GM12872 (cell line): ENCODE measurements around the gene FGF14.

Experiments used
- TF ChIP-seq, protein P1 (sequence below): IDR thresholded peaks from 3 replicates; pipeline ENCODE4 v1.5.1; 2011; ENCODE audit warnings: low read depth, mild to moderate bottlenecking, low read length, moderate library complexity; ENCODE audit not compliant: insufficient read depth

The FGF14 gene

DNA sequence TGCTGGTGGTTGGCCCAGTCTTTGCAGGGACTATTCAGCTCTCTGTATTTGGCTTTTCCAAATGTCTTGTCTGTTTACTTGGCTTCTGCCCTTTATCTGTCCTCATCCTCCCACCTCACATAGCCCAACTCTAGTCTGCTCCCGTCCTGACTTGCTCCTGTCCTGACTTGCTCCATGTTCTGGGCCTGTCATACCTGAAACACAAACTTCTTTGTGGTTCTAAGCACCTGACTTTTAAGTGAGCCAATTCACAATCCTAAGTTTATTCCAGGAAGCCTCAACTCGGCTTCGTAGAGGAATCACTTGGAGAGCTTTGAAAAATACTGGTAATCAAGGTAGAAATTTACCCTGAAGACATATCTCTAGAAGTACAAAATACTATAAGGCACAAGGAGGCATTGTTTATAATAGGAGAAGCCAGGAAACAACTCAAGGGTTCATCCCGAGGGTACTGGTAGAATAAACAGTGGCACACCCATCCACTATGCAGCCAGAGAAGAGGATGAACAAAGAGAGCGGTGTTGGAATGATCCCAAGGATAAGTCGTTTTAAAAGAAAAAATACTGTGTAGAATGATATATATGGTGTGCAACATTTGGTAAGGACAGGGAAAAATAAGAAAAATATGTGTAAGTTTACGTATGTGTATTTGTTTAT, 284.5 kb downstream of the FGF14 start:
- TF ChIP-seq, protein P1, sequence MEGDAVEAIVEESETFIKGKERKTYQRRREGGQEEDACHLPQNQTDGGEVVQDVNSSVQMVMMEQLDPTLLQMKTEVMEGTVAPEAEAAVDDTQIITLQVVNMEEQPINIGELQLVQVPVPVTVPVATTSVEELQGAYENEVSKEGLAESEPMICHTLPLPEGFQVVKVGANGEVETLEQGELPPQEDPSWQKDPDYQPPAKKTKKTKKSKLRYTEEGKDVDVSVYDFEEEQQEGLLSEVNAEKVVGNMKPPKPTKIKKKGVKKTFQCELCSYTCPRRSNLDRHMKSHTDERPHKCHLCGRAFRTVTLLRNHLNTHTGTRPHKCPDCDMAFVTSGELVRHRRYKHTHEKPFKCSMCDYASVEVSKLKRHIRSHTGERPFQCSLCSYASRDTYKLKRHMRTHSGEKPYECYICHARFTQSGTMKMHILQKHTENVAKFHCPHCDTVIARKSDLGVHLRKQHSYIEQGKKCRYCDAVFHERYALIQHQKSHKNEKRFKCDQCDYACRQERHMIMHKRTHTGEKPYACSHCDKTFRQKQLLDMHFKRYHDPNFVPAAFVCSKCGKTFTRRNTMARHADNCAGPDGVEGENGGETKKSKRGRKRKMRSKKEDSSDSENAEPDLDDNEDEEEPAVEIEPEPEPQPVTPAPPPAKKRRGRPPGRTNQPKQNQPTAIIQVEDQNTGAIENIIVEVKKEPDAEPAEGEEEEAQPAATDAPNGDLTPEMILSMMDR: no peak

DNA sequence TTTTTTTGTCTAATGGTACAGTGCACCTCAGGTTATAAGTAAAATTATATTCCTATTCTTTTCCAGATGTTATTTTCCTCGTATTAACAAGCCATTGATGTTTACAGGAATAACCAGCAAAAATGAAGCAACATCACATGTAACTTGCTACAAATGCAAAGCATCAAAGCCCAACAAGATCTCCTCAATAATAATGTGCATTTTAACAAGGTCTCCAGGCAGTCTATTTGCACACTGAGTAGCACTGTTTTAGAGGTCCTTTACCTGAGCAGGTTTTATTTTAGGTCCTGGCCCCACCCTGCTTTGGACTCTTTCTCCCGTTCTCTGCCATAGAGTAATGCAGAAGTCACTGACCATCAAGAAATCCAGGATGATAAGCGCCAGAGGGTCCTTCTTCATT, 298.4 kb downstream of the FGF14 start:
- TF ChIP-seq, protein P1: no peak

DNA sequence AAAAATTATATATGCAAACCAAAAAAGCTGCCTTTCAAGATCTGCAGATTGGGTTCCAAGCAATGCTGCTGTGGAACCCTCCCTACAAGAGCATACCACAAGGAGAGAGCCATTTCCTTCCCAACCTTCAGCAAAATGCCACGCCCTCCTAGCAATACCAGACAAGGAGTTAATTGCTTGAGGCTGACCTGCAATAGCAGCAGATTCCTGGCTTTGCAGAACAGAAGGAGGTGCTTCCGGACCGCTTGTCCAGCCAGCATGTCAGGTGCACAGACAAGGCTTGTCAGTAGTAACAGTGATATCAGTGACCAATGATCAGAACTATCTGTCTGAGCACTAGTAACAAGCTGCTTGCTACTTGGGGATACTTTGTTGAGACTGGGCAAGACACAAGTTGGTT, 301.6 kb downstream of the FGF14 start:
- TF ChIP-seq, protein P1: no peak

DNA sequence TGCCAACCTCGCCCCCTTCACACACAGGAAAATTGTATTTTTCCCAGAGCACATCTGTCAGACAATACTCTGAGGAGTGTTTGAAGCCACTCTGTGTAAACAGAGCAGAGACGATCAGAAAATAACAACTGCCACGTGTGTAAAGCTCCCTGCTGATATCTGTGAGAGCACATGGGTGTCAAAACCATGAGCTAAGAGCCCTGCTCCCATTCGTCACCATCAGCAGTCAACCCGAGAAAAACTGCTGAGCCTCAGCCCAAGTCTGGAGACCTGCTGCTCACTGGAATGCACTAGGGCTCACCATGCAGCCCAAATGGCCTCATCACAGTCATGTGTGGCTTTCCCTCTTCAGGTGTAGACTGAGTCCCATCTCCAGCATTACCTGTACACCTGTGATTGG, 304.1 kb downstream of the FGF14 start:
- TF ChIP-seq, protein P1: no peak

DNA sequence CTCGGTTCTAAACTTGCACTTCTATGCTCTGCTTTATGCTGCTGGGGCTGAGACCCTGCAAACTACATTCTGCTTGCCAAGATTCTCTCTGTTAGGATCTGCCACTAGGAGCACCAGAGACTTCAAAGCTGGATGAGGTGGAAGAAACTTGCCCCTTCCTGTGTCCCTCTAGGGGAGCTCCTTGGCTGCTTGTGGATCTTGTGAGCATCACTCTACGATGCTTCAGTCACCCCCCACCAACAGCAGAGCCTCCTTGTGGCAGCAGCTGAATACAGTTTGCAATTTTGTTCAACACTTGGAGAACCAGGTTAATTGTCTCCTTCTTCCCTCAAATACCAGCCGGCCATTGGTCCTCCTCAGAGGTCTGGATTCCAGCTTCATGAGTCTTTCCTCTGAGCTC, 310.6 kb downstream of the FGF14 start:
- TF ChIP-seq, protein P1: 0 out of 3 replicates have a peak, but pooled peaks have one; percentile 17

DNA sequence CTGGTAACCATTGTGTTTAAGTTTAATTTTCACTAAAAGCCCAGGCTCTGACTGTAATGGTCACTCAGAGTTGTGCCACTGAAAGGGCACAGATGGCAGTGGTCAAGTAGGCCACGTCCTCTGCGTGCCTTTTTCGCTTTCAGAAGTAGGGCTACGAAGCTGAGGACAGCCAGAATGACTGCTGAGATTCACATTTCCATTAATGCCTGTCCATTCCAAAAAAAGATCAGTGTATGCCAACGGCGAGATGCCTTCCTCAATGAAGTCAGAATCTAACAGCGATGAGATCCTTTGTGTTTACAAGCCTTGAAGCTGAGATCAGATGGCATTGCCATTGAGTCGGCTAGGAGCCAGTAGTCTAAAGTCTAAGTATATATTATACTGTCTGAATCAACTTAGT, 311.3 kb downstream of the FGF14 start:
- TF ChIP-seq, protein P1: no peak

DNA sequence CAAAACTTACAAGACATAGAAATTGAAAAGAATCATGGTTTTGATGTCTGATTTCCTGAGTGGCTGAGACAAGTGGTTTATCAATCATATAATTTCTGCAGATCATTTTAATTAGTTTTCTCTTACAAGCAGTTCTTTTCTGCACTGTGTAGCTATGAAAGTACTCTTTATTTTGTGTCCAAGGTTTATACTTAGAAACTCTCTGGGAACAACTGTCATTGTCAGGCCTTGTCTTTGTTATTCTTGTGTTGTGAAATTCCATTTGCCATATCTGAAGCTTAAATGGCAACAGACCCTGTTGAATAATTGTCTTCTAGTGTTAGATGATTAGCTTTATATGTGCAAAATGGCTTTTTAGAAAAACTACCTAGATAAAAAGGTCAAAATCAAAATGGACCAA, 312.1 kb downstream of the FGF14 start:
- TF ChIP-seq, protein P1: no peak
